Measurements from ENCODE around the gene SCUBE1. TPM values are rescaled to one million over a fixed set of nuclear protein-coding genes. Genes with fewer than 3 reads are reported as not detected.

Gene SCUBE1
- total RNA-seq, 3 donors from 2014 or later (not counting 1 experiment from before 2014, with no cell fraction given) = 0.05 to 1.2 (median 0.11) TPM

DNA sequence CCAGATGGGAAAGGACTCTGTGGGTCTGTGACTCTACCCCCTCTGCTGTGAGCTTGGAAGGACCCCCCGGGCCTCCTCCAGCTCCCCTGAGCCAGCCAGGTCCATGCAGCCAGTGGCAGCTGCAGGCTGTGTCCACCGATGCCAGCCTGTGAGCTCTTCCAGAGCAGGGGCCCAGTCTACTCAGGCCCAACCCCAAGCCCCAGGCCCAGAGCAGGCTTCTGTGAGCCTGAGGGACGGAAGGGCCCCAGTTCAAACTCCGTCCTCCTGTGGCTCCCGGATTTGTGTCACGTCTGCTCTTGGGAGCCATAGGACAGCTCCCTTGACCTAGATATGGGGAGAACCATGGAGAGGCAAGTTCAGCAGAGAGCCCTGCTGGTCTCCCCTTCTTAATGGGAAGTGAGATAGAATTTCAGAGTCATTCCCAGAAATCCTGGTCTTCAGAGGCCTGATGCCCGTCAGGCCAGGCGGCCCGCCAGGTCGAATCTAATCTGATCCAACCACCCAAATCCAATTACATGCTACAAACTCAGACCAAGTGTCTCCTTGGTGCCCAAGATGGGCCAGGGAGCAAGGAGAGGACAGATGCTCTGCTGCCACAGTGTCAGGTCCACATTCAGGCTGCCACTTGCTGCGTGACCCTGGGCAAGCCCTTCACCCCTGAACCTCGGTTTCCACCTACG, 75.1 kb downstream of the SCUBE1 start:
- no peaks in the 10 kb centered on the region for H3K27me3 ChIP-seq (ENCODE audit: control insufficient read depth, insufficient read depth, low read length)
- H3K4me3 ChIP-seq (ENCODE audit: low read length) = no peak overlapping the region
- DNase-seq (no peak), ATAC-seq (no peak)
- H3K36me3 ChIP-seq (ENCODE audit: control insufficient read depth, insufficient read depth, low read length) = no peaks in the 10 kb centered on the region
- no peaks in the 10 kb centered on the region for H3K9me3 Mint-ChIP-seq
- TF ChIP-seq, protein P1, sequence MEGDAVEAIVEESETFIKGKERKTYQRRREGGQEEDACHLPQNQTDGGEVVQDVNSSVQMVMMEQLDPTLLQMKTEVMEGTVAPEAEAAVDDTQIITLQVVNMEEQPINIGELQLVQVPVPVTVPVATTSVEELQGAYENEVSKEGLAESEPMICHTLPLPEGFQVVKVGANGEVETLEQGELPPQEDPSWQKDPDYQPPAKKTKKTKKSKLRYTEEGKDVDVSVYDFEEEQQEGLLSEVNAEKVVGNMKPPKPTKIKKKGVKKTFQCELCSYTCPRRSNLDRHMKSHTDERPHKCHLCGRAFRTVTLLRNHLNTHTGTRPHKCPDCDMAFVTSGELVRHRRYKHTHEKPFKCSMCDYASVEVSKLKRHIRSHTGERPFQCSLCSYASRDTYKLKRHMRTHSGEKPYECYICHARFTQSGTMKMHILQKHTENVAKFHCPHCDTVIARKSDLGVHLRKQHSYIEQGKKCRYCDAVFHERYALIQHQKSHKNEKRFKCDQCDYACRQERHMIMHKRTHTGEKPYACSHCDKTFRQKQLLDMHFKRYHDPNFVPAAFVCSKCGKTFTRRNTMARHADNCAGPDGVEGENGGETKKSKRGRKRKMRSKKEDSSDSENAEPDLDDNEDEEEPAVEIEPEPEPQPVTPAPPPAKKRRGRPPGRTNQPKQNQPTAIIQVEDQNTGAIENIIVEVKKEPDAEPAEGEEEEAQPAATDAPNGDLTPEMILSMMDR (IDR thresholded peaks at IDR 0.05) = no peak
- peaks cover 25 to 41% of the 10 kb centered on the region in 2 donors for H3K4me1 Mint-ChIP-seq
- H3K36me3 Mint-ChIP-seq = no peaks in the 10 kb centered on the region
- 89% methylated on average over 13 of the region's 13 CpGs for WGBS (ENCODE audit: insufficient coverage)
- H3K27ac ChIP-seq (ENCODE audit: low read length) = no peak overlapping the region
- H3K27ac Mint-ChIP-seq = no peak overlapping the region
- H3K4me3 Mint-ChIP-seq = no peak overlapping the region
- no peaks in the 10 kb centered on the region for H3K9me3 ChIP-seq (ENCODE audit: control insufficient read depth, insufficient read depth, low read length)
- peaks cover 0 to 3% of the 10 kb centered on the region in 2 donors for H3K27me3 Mint-ChIP-seq (ENCODE audit: low read depth in 2 of 2)
- H3K4me1 ChIP-seq (ENCODE audit: control insufficient read depth, insufficient read depth, low read length) = peaks cover 36% of the 10 kb centered on the region
- intact Hi-C loops (cut with micrococcal nuclease) = no loop called here

DNA sequence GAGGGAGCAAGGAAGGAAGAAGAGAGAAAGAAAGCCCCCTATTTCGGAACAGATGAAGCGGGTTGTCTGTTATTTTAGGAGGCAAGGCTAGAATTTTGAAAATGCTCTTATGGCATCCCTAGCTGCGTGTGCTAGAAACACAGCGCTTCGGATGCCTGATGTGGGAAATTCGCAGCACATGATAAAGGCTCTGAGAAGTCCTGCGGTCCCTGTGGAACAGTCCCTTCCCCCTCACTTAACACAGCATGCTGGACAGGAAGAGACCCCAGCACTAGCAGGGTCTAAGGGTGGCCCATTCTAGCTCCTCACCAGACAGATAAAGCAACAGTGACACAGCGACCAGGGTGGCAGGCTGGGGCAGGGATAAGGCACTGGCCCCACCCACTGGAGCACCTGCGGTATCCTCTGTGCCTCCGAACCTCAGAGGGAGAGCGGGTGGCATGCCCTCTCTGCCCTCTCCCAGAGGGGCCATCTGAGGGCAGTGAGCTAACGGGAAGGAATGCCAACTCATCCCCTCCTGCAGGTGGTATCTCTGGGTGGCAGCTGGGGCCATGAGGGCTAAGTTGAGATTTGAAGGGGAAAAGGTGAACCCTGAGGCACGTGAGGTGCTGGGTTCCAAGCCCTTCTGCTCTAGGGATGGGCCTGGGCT, 75.7 kb downstream of the SCUBE1 start:
- Mint-ChIP-seq H3K4me1 (peaks cover 32 to 48% of the 10 kb centered on the region in 2 donors), H3K27ac (no peak overlapping the region), H3K9me3 (no peaks in the 10 kb centered on the region), H3K36me3 (no peaks in the 10 kb centered on the region), H3K4me3 (no peak overlapping the region), H3K27me3 (ENCODE audit: low read depth in 2 of 2) (peaks cover 0 to 3% of the 10 kb centered on the region in 2 donors)
- Histone ChIP-seq H3K27me3 (ENCODE audit: control insufficient read depth, insufficient read depth, low read length) (no peaks in the 10 kb centered on the region), H3K9me3 (ENCODE audit: control insufficient read depth, insufficient read depth, low read length) (no peaks in the 10 kb centered on the region), H3K4me1 (ENCODE audit: control insufficient read depth, insufficient read depth, low read length) (peaks cover 43% of the 10 kb centered on the region), H3K36me3 (ENCODE audit: control insufficient read depth, insufficient read depth, low read length) (no peaks in the 10 kb centered on the region), H3K27ac (ENCODE audit: low read length) (no peak overlapping the region), H3K4me3 (ENCODE audit: low read length) (no peak overlapping the region)
- TF ChIP-seq, protein P1 (IDR thresholded peaks at IDR 0.05) = no peak
- 87% methylated on average over 13 of the region's 13 CpGs for WGBS (ENCODE audit: insufficient coverage)
- DNase-seq (no peak), ATAC-seq (no peak)
- intact Hi-C loops (cut with micrococcal nuclease) = no loop called here

DNA sequence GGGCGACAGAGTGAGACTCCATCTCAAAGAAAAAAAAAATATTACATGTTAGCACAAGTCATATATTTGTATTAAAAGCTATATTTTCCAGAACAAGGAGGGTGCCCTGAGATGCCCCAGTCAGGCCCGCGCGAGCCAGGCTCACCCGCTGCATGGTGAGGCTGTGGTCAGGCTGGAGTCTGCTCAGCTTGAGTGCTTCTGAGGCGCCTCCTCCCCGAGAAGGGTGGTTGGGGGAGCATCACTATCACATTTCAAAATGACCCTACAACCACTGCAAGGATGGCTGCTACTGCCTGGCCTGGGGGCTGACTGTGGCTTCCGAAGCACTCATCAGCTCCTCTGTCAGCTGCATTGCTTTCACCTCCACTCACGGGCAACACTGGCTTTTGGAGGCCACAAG, 77.1 kb downstream of the SCUBE1 start:
- peaks cover 36 to 55% of the 10 kb centered on the region in 2 donors for H3K4me1 Mint-ChIP-seq
- H3K27ac Mint-ChIP-seq = peak overlapping the region in 1 of 2 donors; percentile 53
- no peaks in the 10 kb centered on the region for H3K9me3 Mint-ChIP-seq
- Histone ChIP-seq H3K4me1 (ENCODE audit: control insufficient read depth, insufficient read depth, low read length) (peaks cover 52% of the 10 kb centered on the region), H3K4me3 (ENCODE audit: low read length) (no peak overlapping the region), H3K27me3 (ENCODE audit: control insufficient read depth, insufficient read depth, low read length) (no peaks in the 10 kb centered on the region), H3K27ac (ENCODE audit: low read length) (no peak overlapping the region), H3K9me3 (ENCODE audit: control insufficient read depth, insufficient read depth, low read length) (no peaks in the 10 kb centered on the region), H3K36me3 (ENCODE audit: control insufficient read depth, insufficient read depth, low read length) (no peaks in the 10 kb centered on the region)
- no peaks in the 10 kb centered on the region for H3K36me3 Mint-ChIP-seq
- ATAC-seq = no peak
- intact Hi-C loops (cut with micrococcal nuclease) = no loop called here
- TF ChIP-seq, protein P1 (IDR thresholded peaks at IDR 0.05) = no peak
- H3K27me3 Mint-ChIP-seq (ENCODE audit: low read depth in 2 of 2) = peaks cover 0 to 2% of the 10 kb centered on the region in 2 donors
- no peak for DNase-seq
- WGBS (ENCODE audit: insufficient coverage) = 60% methylated on average over 8 of the region's 9 CpGs
- peak overlapping the region; percentile 9 for H3K4me3 Mint-ChIP-seq
